Mucosa of descending colon (tissue), 3 donors: ENCODE results near the gene CCDC167. TPM values are rescaled to one million over a fixed set of nuclear protein-coding genes. Genes with fewer than 3 reads are reported as not detected.

Experiments used
- ATAC-seq: fragments of 200-7000 bp; cut with Tn5 transposase; one replicate; pipeline ENCODE4 v1.9.1; 2020; ENCODE audit warnings: mild to moderate bottlenecking, moderate library complexity
- DNase-seq, 3 donors: peaks; one replicate each; pipeline ENCODE4 v3.0.0-alpha.2; 2020
- H3K36me3 ChIP-seq: fragments of 200-600 bp; one replicate; pipeline ENCODE4 v1.8.0; 2021; ENCODE audit warnings: low read depth, mild to moderate bottlenecking
- H3K4me1 ChIP-seq: fragments of 200-600 bp; one replicate; pipeline ENCODE4 v1.8.0; 2021; ENCODE audit warnings: low read depth, mild to moderate bottlenecking
- H3K4me3 ChIP-seq: fragments of 200-600 bp; one replicate; pipeline ENCODE4 v1.8.0; 2021; ENCODE audit warnings: mild to moderate bottlenecking
- H3K9me3 ChIP-seq: fragments of 200-600 bp; one replicate; pipeline ENCODE4 v1.8.0; 2021; ENCODE audit warnings: mild to moderate bottlenecking
- CTCF ChIP-seq: fragments of 200-600 bp; IDR thresholded peaks from one replicate; pipeline ENCODE4 v1.8.0; 2022; ENCODE audit warnings: antibody characterized with exemption, mild to moderate bottlenecking
- intact Hi-C, 2 donors: fragments of 100-400 bp; cut with DNase I in 1 of 2; cut with micrococcal nuclease in 1 of 2; formaldehyde crosslinking; loops; one replicate each; pipeline versions ENCODE4 v1.11.0 to v1.11.1; 2022; cut with DNase I, micrococcal nuclease
- total RNA-seq, 3 donors: library from RNA; stranded (reverse); fragmentation: NEBNext Ultra II Directional in 2 of 3; extraction: Animal tissue kit (Norgen Biotek cat#: 25700) in 2 of 3; gene quantifications; one replicate each; pipeline versions ENCODE4 v1.2.1 to v1.2.4, GENCODE V29; 2021 to 2023
- donor health status: DM: no; HTN: no; CAD: no; lungs with moderate emphysema.
- donor health status: DM: no; HTN: no; CAD: no.
- donor health status: DM: no; HTN: yes; CAD: no.

Gene CCDC167
- total RNA-seq, 3 donors from 2014 or later, result 5.4 to 13.4 (median 12.1) TPM

- H3K36me3 ChIP-seq, result no peaks in the 10 kb centered on the region
- H3K9me3 ChIP-seq, result no peaks in the 10 kb centered on the region
- H3K4me1 ChIP-seq, result no peaks in the 10 kb centered on the region
- intact Hi-C loops, result no loop called here
- H3K4me3 ChIP-seq, result no peak overlapping the region
- ATAC-seq (peak; percentile 20), DNase-seq (no peak)
- TF ChIP-seq CTCF, result no peak
These were observed 44.8 kb upstream of the CCDC167 start for GRCh38 chr6:37544530-37544929.

- Histone ChIP-seq H3K36me3 (no peaks in the 10 kb centered on the region), H3K9me3 (no peaks in the 10 kb centered on the region), H3K4me1 (no peaks in the 10 kb centered on the region), H3K4me3 (no peak overlapping the region)
- no peak for DNase-seq
- no peak for TF ChIP-seq CTCF
- intact Hi-C loops, result no loop called here
- no peak for ATAC-seq
These were observed 43.7 kb upstream of the CCDC167 start for GRCh38 chr6:37543361-37543760.

- intact Hi-C loops, result no loop called here
- peaks cover 4% of the 10 kb centered on the region for H3K4me1 ChIP-seq
- TF ChIP-seq CTCF, result no peak
- no peaks in the 10 kb centered on the region for H3K36me3 ChIP-seq
- DNase-seq, result no peak
- no peak overlapping the region for H3K4me3 ChIP-seq
- H3K9me3 ChIP-seq, result no peaks in the 10 kb centered on the region
- ATAC-seq, result no peak
These were observed 41.7 kb upstream of the CCDC167 start for GRCh38 chr6:37541346-37541745.

- ATAC-seq (no peak), DNase-seq (no peak)
- Histone ChIP-seq H3K9me3 (no peaks in the 10 kb centered on the region), H3K36me3 (no peaks in the 10 kb centered on the region), H3K4me1 (peaks cover 9% of the 10 kb centered on the region), H3K4me3 (no peak overlapping the region)
- no peak for TF ChIP-seq CTCF
- intact Hi-C loops, result no loop called here
These were observed 40.7 kb upstream of the CCDC167 start for GRCh38 chr6:37540390-37540789.

- ATAC-seq (no peak), DNase-seq (no peak)
- no peak for TF ChIP-seq CTCF
- H3K9me3 ChIP-seq, result no peaks in the 10 kb centered on the region
- peaks cover 9% of the 10 kb centered on the region for H3K4me1 ChIP-seq
- no peaks in the 10 kb centered on the region for H3K36me3 ChIP-seq
- intact Hi-C loops, result no loop called here
- no peak overlapping the region for H3K4me3 ChIP-seq
These were observed 40.3 kb upstream of the CCDC167 start for GRCh38 chr6:37540029-37540352.
